HCT116 (cell line): ENCODE data around the gene USP30.

Source experiments
- EGR1 ChIP-seq: IDR thresholded peaks from 2 replicates; pipeline ENCODE4 v1.6.1; 2012; ENCODE audit warnings: low read depth
- EZH2 ChIP-seq: fragments of 200-600 bp; sonication (generic); IDR thresholded peaks from 2 replicates; pipeline ENCODE4 v1.6.1; 2017; ENCODE audit warnings: antibody characterized with exemption, mixed run types
- POLR2A ChIP-seq: IDR thresholded peaks from 2 replicates; pipeline ENCODE4 v1.7.0; 2011; ENCODE audit warnings: borderline replicate concordance; ENCODE audit not compliant: insufficient read depth, insufficient read length; ENCODE audit errors: extremely low read depth
- YY1 ChIP-seq: IDR thresholded peaks from 2 replicates; pipeline ENCODE4 v1.6.1; 2011; ENCODE audit warnings: low read length, low read depth, moderate library complexity, mild to moderate bottlenecking; ENCODE audit not compliant: insufficient replicate concordance; ENCODE audit errors: extremely low read depth
- TF ChIP-seq, protein P1 (sequence below), 3 experiments: fragments of 200-600 bp in 1 of 3; sonication (generic) in 1 of 3; IDR thresholded peaks in 2 of 3; conservative IDR thresholded peaks in 1 of 3; 2 replicates each; pipeline ENCODE4 v1.5.1; 2012 to 2017; ENCODE audit warnings: low read depth in 2 of 3, low read length in 2 of 3, antibody characterized with exemption in 1 of 3, borderline replicate concordance in 1 of 3, control low read depth in 1 of 3, mild to moderate bottlenecking in 1 of 3, mixed read lengths in 1 of 3, mixed run types in 1 of 3, moderate library complexity in 1 of 3; ENCODE audit not compliant: insufficient read depth in 1 of 3

DNA sequence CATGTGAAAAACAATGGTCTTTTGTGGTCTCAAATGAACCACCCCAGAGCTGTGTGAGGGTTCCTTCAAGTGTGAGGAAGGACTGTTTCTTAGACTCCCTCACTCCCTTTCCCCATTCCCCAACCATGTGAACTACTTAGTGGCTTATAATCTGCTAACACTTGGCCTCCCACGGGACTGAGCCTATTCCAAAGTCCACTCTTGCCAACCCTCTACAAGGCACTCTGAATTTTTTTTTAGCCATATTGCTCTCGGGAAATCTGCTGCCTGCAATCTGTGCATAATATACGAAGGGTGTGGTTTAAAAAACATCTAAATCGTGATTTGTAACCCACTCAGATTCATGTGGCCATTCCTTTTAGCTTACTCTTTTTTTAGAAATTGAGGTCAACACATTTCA, 34.1 kb upstream of the USP30 start:
- TF ChIP-seq POLR2A, result no peak
- no peak for TF ChIP-seq EGR1
- no peak for TF ChIP-seq EZH2
- TF ChIP-seq, protein P1, sequence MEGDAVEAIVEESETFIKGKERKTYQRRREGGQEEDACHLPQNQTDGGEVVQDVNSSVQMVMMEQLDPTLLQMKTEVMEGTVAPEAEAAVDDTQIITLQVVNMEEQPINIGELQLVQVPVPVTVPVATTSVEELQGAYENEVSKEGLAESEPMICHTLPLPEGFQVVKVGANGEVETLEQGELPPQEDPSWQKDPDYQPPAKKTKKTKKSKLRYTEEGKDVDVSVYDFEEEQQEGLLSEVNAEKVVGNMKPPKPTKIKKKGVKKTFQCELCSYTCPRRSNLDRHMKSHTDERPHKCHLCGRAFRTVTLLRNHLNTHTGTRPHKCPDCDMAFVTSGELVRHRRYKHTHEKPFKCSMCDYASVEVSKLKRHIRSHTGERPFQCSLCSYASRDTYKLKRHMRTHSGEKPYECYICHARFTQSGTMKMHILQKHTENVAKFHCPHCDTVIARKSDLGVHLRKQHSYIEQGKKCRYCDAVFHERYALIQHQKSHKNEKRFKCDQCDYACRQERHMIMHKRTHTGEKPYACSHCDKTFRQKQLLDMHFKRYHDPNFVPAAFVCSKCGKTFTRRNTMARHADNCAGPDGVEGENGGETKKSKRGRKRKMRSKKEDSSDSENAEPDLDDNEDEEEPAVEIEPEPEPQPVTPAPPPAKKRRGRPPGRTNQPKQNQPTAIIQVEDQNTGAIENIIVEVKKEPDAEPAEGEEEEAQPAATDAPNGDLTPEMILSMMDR (IDR thresholded peaks at IDR 0.05 in 2 of 3, conservative IDR thresholded peaks at IDR 0.05 in 1 of 3; ENCODE audit: borderline replicate concordance in 1 of 3, insufficient read depth in 1 of 3, low read depth in 2 of 3, low read length in 2 of 3), result no peak
- TF ChIP-seq YY1, result no peak
